ENCODE results near the gene CATSPERE.

DNA sequence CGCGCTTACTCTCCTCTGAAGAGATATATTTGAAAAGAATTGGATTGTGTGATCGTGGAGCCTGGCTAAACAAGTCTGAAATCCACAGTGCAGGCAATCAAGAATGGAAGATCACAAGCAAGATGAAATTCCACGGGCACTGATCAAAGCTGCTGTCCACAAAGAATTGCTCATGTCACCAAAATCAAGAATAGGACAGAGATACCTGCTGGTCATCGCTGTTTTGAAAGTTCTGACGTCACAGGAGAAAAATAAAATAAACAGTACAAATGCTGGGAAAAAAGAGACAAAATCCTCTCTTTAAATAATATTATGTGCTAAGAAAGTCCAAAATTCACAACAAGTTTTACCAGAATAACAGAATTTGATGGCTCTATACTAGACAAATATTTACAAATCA is 179.8 kb downstream of the CATSPERE start:
- TF ChIP-seq, protein P1, sequence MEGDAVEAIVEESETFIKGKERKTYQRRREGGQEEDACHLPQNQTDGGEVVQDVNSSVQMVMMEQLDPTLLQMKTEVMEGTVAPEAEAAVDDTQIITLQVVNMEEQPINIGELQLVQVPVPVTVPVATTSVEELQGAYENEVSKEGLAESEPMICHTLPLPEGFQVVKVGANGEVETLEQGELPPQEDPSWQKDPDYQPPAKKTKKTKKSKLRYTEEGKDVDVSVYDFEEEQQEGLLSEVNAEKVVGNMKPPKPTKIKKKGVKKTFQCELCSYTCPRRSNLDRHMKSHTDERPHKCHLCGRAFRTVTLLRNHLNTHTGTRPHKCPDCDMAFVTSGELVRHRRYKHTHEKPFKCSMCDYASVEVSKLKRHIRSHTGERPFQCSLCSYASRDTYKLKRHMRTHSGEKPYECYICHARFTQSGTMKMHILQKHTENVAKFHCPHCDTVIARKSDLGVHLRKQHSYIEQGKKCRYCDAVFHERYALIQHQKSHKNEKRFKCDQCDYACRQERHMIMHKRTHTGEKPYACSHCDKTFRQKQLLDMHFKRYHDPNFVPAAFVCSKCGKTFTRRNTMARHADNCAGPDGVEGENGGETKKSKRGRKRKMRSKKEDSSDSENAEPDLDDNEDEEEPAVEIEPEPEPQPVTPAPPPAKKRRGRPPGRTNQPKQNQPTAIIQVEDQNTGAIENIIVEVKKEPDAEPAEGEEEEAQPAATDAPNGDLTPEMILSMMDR (conservative IDR thresholded peaks at IDR 0.05; ENCODE audit: low read length): no peak
- TF ChIP-seq EZH2phosphoT487 (IDR thresholded peaks at IDR 0.05; ENCODE audit: borderline replicate concordance): no peak

Data from Loucy (cell line).